Right ventricle myocardium superior (tissue), 1 donor: ENCODE data around the gene SMYD3. TPM values are rescaled to one million over a fixed set of nuclear protein-coding genes. Genes with fewer than 3 reads are reported as not detected.

Experiments used
- ATAC-seq: fragments of 200-7000 bp; cut with Tn5 transposase; one replicate; pipeline ENCODE4 v1.9.1; 2020; ENCODE audit warnings: mild to moderate bottlenecking; ENCODE audit not compliant: poor library complexity
- DNase-seq: peaks from one replicate; pipeline ENCODE4 v3.0.0-alpha.2; 2020
- intact Hi-C: fragments of 100-400 bp; cut with DNase I; formaldehyde crosslinking; loops from one replicate; pipeline ENCODE4 v1.11.2; 2022
- total RNA-seq: library from RNA; stranded (reverse); fragmentation: NEBNext Ultra II Directional; extraction: Animal tissue kit (Norgen Biotek cat#: 25700); gene quantifications from one replicate; pipeline ENCODE4 v1.2.1, GENCODE V29; 2021
- donor health status: DM: no; HTN: yes; CAD: no; lungs with severe emphysema.

SMYD3 gene
- total RNA-seq, 1 donor from 2014 or later: 9.4 TPM

DNA sequence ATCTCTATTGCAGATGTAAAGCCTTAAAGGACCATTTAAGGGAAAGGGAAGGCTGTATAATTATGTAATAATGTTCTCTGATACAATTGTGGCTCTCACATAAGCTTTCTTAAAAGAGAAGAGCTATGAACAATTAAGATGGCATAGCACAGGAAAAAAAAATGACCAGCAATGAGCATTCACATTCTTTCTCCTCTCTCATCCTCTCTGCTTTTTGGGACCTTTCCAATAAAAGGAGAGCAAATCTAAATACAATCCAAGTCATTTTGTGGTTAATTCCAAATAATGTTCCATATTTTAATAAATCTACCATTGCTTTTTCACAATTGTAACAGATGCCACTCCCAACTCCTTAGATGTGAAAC is 23.5 kb downstream of the SMYD3 start:
- intact Hi-C loops: no loop called here
- DNase-seq (no peak), ATAC-seq (no peak)

GRCh38 chr1:246482805-246483568 is 24.1 kb downstream of the SMYD3 start:
- intact Hi-C loops: no loop called here
- no peak for ATAC-seq

DNA sequence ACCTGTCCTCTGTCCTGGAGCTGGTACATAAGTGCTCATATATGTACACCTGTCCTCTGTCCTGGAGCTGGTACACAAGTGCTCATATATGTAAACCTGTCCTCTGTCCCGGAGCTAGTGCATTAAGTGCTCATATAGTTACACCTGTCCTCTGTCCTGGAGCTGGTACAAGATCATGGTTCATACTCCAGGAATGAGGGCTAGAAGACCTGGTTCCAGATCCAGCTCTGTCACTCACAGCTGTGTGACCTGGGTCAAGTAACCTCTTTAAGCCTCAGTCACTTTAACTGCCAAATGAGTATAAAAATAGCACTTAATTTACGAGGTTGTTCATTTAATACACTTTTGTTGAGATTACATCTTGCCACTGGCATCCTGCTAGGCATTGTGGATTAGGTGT is 28.0 kb downstream of the SMYD3 start:
- DNase-seq: no peak
- intact Hi-C loops: no loop called here
- no peak for ATAC-seq

More at GRCh38 chr1:246482805-246483568, 24.1 kb downstream of the SMYD3 start:
- no peak for DNase-seq

- ATAC-seq: no peak
- no peak for DNase-seq
- intact Hi-C loops: no loop called here
These were observed 29.4 kb downstream of the SMYD3 start for GRCh38 chr1:246477634-246478033.

- intact Hi-C loops: no loop called here
- DNase-seq (no peak), ATAC-seq (no peak)
These were observed 30.3 kb downstream of the SMYD3 start for GRCh38 chr1:246476771-246477170.

DNA sequence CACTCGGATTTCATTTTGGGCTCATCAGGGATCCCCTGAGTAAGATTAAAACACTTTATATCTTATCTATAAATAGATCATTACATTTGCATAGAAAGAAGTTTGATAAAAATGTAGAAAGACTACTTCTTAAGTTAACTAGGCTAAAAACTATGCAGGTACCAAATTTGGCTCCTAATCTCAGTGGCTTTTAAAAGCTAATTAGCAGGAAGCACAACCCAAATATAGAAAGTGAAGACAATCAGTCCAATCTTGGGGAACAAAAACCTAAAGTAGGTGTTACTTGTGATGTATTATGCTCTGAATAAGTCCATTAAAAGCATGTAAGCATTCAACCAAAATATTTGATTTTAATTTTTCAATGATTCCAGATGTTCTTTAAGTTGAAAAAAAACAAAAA is 35.4 kb downstream of the SMYD3 start:
- DNase-seq: no peak
- ATAC-seq: no peak
- intact Hi-C loops: no loop called here

DNA sequence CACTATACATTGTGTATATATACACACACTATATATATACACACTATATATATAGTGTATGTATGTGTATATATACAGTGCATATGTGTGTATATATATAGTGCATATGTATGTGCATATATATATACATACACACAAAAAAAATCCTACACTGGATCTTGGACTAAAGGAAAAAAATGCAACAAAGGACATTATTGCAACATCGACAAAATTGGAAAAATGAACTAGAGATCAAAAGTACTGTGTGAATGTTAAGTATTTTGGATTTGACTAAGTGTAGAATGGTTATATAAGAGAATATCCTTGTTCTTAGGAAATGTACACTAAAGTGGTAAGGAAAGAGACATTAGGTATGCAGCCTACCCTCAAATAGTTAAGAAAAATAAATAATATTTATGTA is 36.5 kb downstream of the SMYD3 start:
- ATAC-seq: no peak
- intact Hi-C loops: no loop called here

GRCh38 chr1:246462986-246463385 is 44.1 kb downstream of the SMYD3 start:
- DNase-seq: no peak
- ATAC-seq: no peak
- intact Hi-C loops: no loop called here

More for the DNA sequence above, 36.5 kb downstream of the SMYD3 start:
- DNase-seq: no peak

DNA sequence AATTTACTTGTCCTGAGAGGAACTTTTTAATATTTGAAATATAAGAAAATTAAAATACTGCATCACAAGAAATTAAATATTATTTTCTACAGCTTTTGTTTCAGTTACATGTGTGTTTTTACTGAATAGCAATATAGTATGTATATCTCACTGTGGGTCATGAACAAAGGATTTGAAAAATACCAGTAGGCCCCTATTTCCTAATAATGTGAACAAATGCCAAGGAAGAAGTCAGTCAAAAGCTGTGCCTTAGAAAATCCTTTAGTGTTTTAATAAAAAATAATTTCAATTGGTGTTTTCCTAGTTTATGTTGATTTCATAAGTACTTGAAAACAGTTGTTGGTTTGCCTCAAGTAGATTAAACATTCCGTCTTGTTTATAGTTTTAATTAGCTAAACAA is 46.7 kb downstream of the SMYD3 start:
- ATAC-seq (no peak), DNase-seq (no peak)
- intact Hi-C loops: no loop called here

- ATAC-seq: no peak
- intact Hi-C loops: loop anchor here (10.0 kb wide), 1 partner anchor 444 kb away; no protein-coding TSS in a partner anchor
- no peak for DNase-seq
These were observed 47.9 kb downstream of the SMYD3 start for GRCh38 chr1:246459221-246459620.

DNA sequence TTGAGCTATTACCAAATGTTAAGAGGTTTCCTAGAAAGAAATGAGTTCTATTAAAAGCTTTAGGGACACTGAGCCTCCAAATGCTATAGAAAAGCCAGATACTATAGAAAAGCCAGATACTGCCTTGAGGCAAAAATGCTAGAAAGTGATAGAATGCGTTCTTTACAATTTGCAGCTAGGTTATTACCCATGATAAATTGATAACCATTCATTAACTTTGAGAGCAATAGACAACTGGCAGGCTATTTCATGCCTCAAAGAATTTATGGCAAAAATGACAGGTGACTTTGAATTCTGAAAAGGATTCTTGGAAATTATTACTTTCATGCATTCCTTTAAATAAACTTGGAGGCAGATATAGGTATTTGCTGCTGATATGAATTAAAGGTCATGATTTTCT is 51.6 kb downstream of the SMYD3 start:
- DNase-seq (no peak), ATAC-seq (no peak)
- intact Hi-C loops: loop anchor here (10.0 kb wide), 1 partner anchor 441 kb away; no protein-coding TSS in a partner anchor

- intact Hi-C loops: loop anchor here (10.0 kb wide), 1 partner anchor 440 kb away; no protein-coding TSS in a partner anchor
- ATAC-seq (peak; percentile 57), DNase-seq (no peak)
These were observed 52.4 kb downstream of the SMYD3 start for GRCh38 chr1:246454655-246455054.

DNA sequence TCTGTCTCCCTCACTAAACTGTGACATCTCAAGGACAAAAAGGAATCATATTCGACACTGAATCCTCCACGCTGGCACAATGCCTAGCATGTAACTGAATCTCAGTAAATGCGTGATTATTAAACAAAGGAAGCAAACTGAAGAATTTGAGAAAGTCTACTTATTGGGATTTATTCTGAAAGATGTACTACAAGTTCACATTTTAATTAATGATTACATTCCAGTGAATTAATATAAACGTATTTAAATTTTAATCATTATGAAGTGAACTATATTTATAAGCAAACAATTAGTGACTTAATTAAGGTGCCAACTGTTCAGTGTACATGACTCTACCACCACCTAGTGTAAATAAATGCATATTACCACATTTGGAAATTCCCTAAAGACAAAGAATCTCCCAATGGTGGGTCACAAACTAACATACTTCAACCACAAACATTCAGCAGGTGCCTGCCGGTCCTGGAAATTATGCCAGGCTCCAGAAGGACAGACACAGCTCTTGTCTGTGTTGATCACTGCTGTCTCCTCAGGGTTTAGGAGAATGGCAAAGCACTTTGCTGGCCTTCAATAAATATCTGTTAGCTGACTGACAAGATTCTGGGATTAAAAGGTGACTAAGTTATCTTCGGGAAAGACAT is 56.3 kb downstream of the SMYD3 start:
- ATAC-seq (peak; percentile 53), DNase-seq (no peak)
- intact Hi-C loops: loop anchor here (10.0 kb wide), 1 partner anchor 436 kb away; no protein-coding TSS in a partner anchor

DNA sequence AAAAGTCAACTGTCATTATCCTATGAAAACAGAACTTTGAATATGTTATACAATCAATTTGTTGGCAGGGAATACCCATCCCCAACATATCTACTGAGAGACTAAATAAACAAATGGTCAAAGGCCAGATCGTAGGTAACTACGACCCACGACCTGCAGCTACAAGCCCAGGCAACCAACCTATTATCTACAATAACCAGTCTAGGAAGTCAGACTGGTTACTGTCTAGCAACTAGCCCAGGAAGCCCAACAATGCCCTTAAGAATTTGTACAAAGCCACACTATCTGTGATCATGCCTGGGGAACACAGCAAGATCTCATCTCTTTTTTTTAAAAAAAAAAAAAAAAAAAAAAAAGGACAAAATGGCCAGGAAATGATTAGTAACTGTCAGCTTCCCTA is 58.7 kb downstream of the SMYD3 start:
- ATAC-seq (no peak), DNase-seq (no peak)
- intact Hi-C loops: no loop called here

DNA sequence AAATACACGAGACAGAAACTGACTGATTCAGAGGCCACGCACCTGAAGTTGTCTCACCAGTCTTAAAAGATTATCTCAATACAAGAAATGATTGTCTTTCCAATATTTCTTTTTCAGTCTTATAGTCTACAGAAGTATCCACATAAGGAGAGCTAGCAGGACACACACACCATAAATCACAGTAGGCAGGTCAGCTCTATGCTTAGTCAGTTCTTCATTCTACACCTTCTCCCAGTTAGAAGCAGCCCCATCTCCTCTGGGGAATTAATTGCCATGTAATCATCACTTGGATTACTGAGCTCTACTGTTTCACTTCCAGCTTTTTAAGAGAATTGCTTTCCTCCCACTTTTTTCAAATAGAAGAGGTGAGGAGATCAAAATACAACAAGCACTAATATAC is 59.6 kb downstream of the SMYD3 start:
- DNase-seq (no peak), ATAC-seq (no peak)
- intact Hi-C loops: no loop called here

DNA sequence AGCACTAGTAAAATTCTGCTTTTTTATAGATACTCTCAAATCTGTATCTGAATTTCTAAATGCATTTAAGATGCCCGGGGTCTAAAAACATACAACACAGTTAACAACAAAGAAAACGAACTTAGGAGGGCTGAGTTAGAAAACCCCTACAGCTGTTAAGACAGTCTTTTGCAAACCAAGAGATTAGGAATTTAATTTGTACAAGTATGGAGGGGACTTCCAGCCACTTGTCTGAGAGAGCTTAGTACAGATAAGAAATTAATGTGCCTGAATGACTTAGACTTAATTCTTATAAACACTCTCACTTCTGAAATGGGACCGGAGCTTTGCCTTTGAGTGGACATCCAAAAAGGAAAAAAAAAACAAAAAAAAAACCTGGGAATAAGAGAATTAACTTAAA is 61.6 kb downstream of the SMYD3 start:
- ATAC-seq (no peak), DNase-seq (no peak)
- intact Hi-C loops: no loop called here

DNA sequence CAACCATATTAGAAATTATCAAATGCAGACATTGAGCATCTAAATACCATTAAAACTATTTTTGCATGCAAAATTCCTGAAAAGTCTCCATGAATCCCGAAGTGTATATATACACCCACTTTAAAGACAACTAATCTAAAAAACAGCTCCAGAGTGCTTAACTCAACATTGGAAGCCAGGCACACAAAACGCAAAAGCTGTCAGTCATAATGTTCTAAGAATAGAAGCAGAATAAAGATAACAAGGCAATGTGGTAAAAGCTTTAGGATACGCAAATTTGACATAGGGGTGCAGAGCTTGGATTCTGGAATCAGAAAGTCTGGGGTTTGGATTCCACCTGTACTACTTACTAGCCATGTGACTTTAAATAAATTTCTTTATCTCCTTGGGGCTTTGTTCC is 62.5 kb downstream of the SMYD3 start:
- no peak for DNase-seq
- ATAC-seq: peak; percentile 65

DNA sequence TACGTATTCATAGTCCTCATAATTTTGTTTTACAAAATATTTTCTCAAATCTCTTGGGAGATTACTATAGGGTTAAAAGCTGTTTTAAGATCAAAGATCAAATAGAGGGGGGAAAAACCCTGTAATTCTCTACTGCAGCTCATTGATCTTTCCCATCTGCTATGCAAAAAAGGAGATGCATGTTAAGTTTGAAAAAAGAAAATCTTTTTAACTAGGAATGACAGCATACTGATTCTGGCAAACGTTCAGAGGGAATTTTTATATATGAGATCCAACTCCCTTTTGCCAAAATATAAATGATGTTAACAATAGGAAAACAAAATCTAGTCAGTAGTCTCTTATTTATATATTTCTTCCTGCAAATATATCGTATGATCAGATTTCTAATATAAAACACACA is 69.1 kb downstream of the SMYD3 start:
- intact Hi-C loops: no loop called here
- DNase-seq (no peak), ATAC-seq (no peak)

More for the DNA sequence above, 62.5 kb downstream of the SMYD3 start:
- intact Hi-C loops: no loop called here

DNA sequence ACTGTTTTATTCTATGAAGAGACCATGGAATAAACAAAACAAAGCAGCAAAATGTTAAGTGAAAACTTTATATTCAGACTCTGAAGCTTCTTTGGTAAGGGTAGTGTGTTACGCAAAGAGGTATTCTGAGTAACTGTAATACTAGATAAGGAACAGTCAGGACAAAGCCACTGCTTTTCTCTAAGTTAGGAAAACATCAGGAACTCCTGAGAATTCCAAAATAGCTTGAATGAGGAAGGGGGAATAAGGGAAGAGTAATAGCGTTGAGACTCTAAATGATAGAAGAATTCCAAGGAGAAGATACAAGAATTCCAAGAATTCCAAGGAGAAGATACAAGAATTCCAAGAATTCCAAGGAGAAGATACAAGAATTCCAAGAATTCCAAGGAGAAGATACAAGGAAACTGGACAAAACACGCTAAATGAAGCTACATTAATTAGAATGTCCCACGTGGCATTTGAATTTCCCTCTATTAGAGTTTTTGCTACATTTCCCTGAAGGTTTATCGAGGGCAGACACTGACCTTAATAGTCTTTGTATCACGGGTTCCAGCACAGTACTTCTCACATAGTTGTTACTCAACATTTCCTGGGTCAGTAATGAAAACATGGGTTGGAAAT is 71.5 kb downstream of the SMYD3 start:
- intact Hi-C loops: no loop called here
- ATAC-seq (no peak), DNase-seq (no peak)

- intact Hi-C loops: no loop called here
These were observed 72.7 kb downstream of the SMYD3 start for GRCh38 chr1:246434335-246434734.

More at GRCh38 chr1:246434335-246434734, 72.7 kb downstream of the SMYD3 start:
- no peak for ATAC-seq
- DNase-seq: no peak
